Chondrocyte (in vitro differentiated cells): ENCODE results near the gene ZPLD1. TPM values are rescaled to one million over a fixed set of nuclear protein-coding genes. Genes with fewer than 3 reads are reported as not detected.

ENCODE experiments used
- DNase-seq: peaks from one replicate; pipeline ENCODE4 v3.0.0; 2021; ENCODE audit warnings: mixed read lengths, low spot score
- H3K27ac Mint-ChIP-seq: one replicate; pipeline ENCODE4 v1.8.0; 2021; ENCODE audit warnings: mild to moderate bottlenecking, moderate library complexity, mixed read lengths; ENCODE audit not compliant: unreplicated experiment
- H3K27me3 Mint-ChIP-seq: 2 replicates; pipeline ENCODE4 v1.8.0; 2021; ENCODE audit warnings: low read depth, mixed read lengths
- H3K36me3 Mint-ChIP-seq: 2 replicates; pipeline ENCODE4 v1.8.0; 2021; ENCODE audit warnings: low read depth, mixed read lengths
- H3K4me1 Mint-ChIP-seq: 2 replicates; pipeline ENCODE4 v1.8.0; 2021; ENCODE audit warnings: low read depth, mild to moderate bottlenecking, mixed read lengths
- H3K4me3 Mint-ChIP-seq: one replicate; pipeline ENCODE4 v1.8.0; 2021; ENCODE audit warnings: mild to moderate bottlenecking, moderate library complexity, mixed read lengths; ENCODE audit not compliant: unreplicated experiment
- H3K9me3 Mint-ChIP-seq: 2 replicates; pipeline ENCODE4 v1.8.0; 2021; ENCODE audit warnings: low read depth, mixed read lengths
- CTCF ChIP-seq: fragments of 200-600 bp; sonication (generic); IDR thresholded peaks from 2 replicates; pipeline ENCODE4 v1.5.0; 2021; ENCODE audit warnings: antibody characterized with exemption, mild to moderate bottlenecking, moderate library complexity
- total RNA-seq: library from RNA; stranded (reverse); gene quantifications from 3 replicates; pipeline ENCODE4 v1.2.1, GENCODE V29; 2021

ZPLD1 gene
- total RNA-seq, 1 donor from 2014 or later, result not detected

GRCh38 chr3:102415553-102415952 lies 19.3 kb upstream of the ZPLD1 start:
- H3K27me3 Mint-ChIP-seq, result peaks cover 2% of the 10 kb centered on the region
- DNase-seq, result no peak
- H3K4me1 Mint-ChIP-seq, result peaks cover 5% of the 10 kb centered on the region
- TF ChIP-seq CTCF, result no peak
- no peaks in the 10 kb centered on the region for H3K9me3 Mint-ChIP-seq
- H3K4me3 Mint-ChIP-seq, result no peak overlapping the region
- H3K27ac Mint-ChIP-seq, result no peak overlapping the region
- no peaks in the 10 kb centered on the region for H3K36me3 Mint-ChIP-seq

- H3K4me1 Mint-ChIP-seq, result no peaks in the 10 kb centered on the region
- no peak overlapping the region for H3K27ac Mint-ChIP-seq
- no peak overlapping the region for H3K4me3 Mint-ChIP-seq
- H3K36me3 Mint-ChIP-seq, result no peaks in the 10 kb centered on the region
- H3K9me3 Mint-ChIP-seq, result no peaks in the 10 kb centered on the region
- TF ChIP-seq CTCF, result no peak
- peaks cover 8% of the 10 kb centered on the region for H3K27me3 Mint-ChIP-seq
- no peak for DNase-seq
Observed at GRCh38 chr3:102419786-102420185, 15.0 kb upstream of the ZPLD1 start.

- TF ChIP-seq CTCF, result no peak
- Mint-ChIP-seq H3K27ac (no peak overlapping the region), H3K36me3 (no peaks in the 10 kb centered on the region), H3K9me3 (no peaks in the 10 kb centered on the region), H3K4me1 (no peaks in the 10 kb centered on the region), H3K4me3 (no peak overlapping the region), H3K27me3 (peaks cover 4% of the 10 kb centered on the region)
- no peak for DNase-seq
Observed at GRCh38 chr3:102441832-102442231, 7.0 kb downstream of the ZPLD1 start.

- Mint-ChIP-seq H3K27me3 (peaks cover 2% of the 10 kb centered on the region), H3K4me1 (no peaks in the 10 kb centered on the region), H3K36me3 (no peaks in the 10 kb centered on the region), H3K9me3 (no peaks in the 10 kb centered on the region), H3K4me3 (no peak overlapping the region), H3K27ac (no peak overlapping the region)
- DNase-seq, result no peak
- no peak for TF ChIP-seq CTCF
Observed at GRCh38 chr3:102443021-102443420, 8.2 kb downstream of the ZPLD1 start.

- H3K36me3 Mint-ChIP-seq, result no peaks in the 10 kb centered on the region
- no peaks in the 10 kb centered on the region for H3K9me3 Mint-ChIP-seq
- no peak for TF ChIP-seq CTCF
- H3K27me3 Mint-ChIP-seq, result peaks cover 2% of the 10 kb centered on the region
- H3K4me3 Mint-ChIP-seq, result no peak overlapping the region
- no peak for DNase-seq
- no peak overlapping the region for H3K27ac Mint-ChIP-seq
- no peaks in the 10 kb centered on the region for H3K4me1 Mint-ChIP-seq
Observed at GRCh38 chr3:102444101-102444500, 9.3 kb downstream of the ZPLD1 start.
